Hindlimb muscle (tissue), 1 donor: Measurements from ENCODE around the gene LRIG1. TPM values are rescaled to one million over a fixed set of nuclear protein-coding genes. Genes with fewer than 3 reads are reported as not detected.

Source experiments
- DNase-seq: peaks from one replicate; pipeline ENCODE4 v3.0.0-alpha.2; 2013
- polyA plus RNA-seq: library from polyadenylated mRNA; unstranded; fragments of 120-200 nt; gene quantifications from one replicate; pipeline ENCODE4 v1.2.1, GENCODE V29; 2013; ENCODE audit not compliant: insufficient read length

Gene LRIG1
- polyA plus RNA-seq, 1 donor, result 130 TPM

- no peak for DNase-seq
Measured at GRCh38 chr3:66400411-66401156, 100.2 kb downstream of the LRIG1 start.

- no peak for DNase-seq
Measured at GRCh38 chr3:66399529-66400232, 101.1 kb downstream of the LRIG1 start.

- DNase-seq, result no peak
Measured at GRCh38 chr3:66398228-66399025, 102.4 kb downstream of the LRIG1 start.

GRCh38 chr3:66397745-66398144, 103.1 kb downstream of the LRIG1 start:
- no peak for DNase-seq

- no peak for DNase-seq
Measured at GRCh38 chr3:66396888-66397287, 103.9 kb downstream of the LRIG1 start.

GRCh38 chr3:66396161-66396760, 104.6 kb downstream of the LRIG1 start:
- DNase-seq, result no peak

- DNase-seq, result no peak
Measured at GRCh38 chr3:66395635-66396034, 105.2 kb downstream of the LRIG1 start.

GRCh38 chr3:66394753-66395249, 106.0 kb downstream of the LRIG1 start:
- DNase-seq, result no peak

- DNase-seq, result no peak
Measured at GRCh38 chr3:66394019-66394752, 106.6 kb downstream of the LRIG1 start.

- DNase-seq, result peak; percentile 51
Measured at GRCh38 chr3:66393333-66394005, 107.4 kb downstream of the LRIG1 start.

GRCh38 chr3:66392966-66393332, 107.9 kb downstream of the LRIG1 start:
- no peak for DNase-seq

- DNase-seq, result no peak
Measured at GRCh38 chr3:66392512-66392911, 108.3 kb downstream of the LRIG1 start.

- no peak for DNase-seq
Measured at GRCh38 chr3:66390013-66390412, 110.8 kb downstream of the LRIG1 start.

GRCh38 chr3:66386925-66387650, 113.7 kb downstream of the LRIG1 start:
- no peak for DNase-seq

- DNase-seq, result no peak
Measured at GRCh38 chr3:66386011-66386924, 114.6 kb downstream of the LRIG1 start.

GRCh38 chr3:66385066-66385465, 115.8 kb downstream of the LRIG1 start:
- DNase-seq, result no peak

GRCh38 chr3:66383998-66384745, 116.7 kb downstream of the LRIG1 start:
- no peak for DNase-seq

GRCh38 chr3:66383023-66383422, 117.8 kb downstream of the LRIG1 start:
- DNase-seq, result no peak

- DNase-seq, result no peak
Measured at GRCh38 chr3:66382142-66382541, 118.7 kb downstream of the LRIG1 start.
